Measurements from ENCODE around the gene TNP2.
"Not testable (repeated sequence)": the region's sequence is repeated elsewhere in the genome, so short reads cannot be mapped to it uniquely, and the experiment has no call there.

Gene TNP2

GRCh38 chr16:11300560-11300892, 31.4 kb upstream of the TNP2 start:
- DNase-seq (ENCODE audit: low read depth in 1 of 2, low spot score in 1 of 2) = no peak

GRCh38 chr16:11299865-11300559, 30.9 kb upstream of the TNP2 start:
- DNase-seq (ENCODE audit: low read depth in 1 of 2, low spot score in 1 of 2) = no peak

GRCh38 chr16:11298950-11299547, 29.9 kb upstream of the TNP2 start:
- DNase-seq (ENCODE audit: low read depth in 1 of 2, low spot score in 1 of 2) = not testable (repeated sequence)

- no peak for DNase-seq (ENCODE audit: low read depth in 1 of 2, low spot score in 1 of 2)
These were observed 29.2 kb upstream of the TNP2 start for GRCh38 chr16:11298143-11298900.

GRCh38 chr16:11297492-11298142, 28.5 kb upstream of the TNP2 start:
- peak; percentile 34 to 39 for DNase-seq (ENCODE audit: low read depth in 1 of 2, low spot score in 1 of 2)

- no peak for DNase-seq (ENCODE audit: low read depth in 1 of 2, low spot score in 1 of 2)
These were observed 27.8 kb upstream of the TNP2 start for GRCh38 chr16:11296706-11297491.

- no peak for DNase-seq (ENCODE audit: low read depth in 1 of 2, low spot score in 1 of 2)
These were observed 27.2 kb upstream of the TNP2 start for GRCh38 chr16:11296351-11296705.

- DNase-seq (ENCODE audit: low read depth in 1 of 2, low spot score in 1 of 2) = no peak
These were observed 26.5 kb upstream of the TNP2 start for GRCh38 chr16:11295672-11296071.

- no peak for DNase-seq (ENCODE audit: low read depth in 1 of 2, low spot score in 1 of 2)
These were observed 23.1 kb upstream of the TNP2 start for GRCh38 chr16:11292076-11292748.

- no peak for DNase-seq (ENCODE audit: low read depth in 1 of 2, low spot score in 1 of 2)
These were observed 22.1 kb upstream of the TNP2 start for GRCh38 chr16:11291091-11291703.

- DNase-seq (ENCODE audit: low read depth in 1 of 2, low spot score in 1 of 2) = no peak
These were observed 21.2 kb upstream of the TNP2 start for GRCh38 chr16:11290102-11290893.

GRCh38 chr16:11289696-11290095, 20.6 kb upstream of the TNP2 start:
- not testable (repeated sequence) for DNase-seq (ENCODE audit: low read depth in 1 of 2, low spot score in 1 of 2)

- DNase-seq (ENCODE audit: low read depth in 1 of 2, low spot score in 1 of 2) = no peak
These were observed 20.1 kb upstream of the TNP2 start for GRCh38 chr16:11289202-11289601.

GRCh38 chr16:11285842-11286241, 16.7 kb upstream of the TNP2 start:
- DNase-seq (ENCODE audit: low read depth in 1 of 2, low spot score in 1 of 2) = no peak

- DNase-seq (ENCODE audit: low read depth in 1 of 2, low spot score in 1 of 2) = no peak
These were observed 14.7 kb upstream of the TNP2 start for GRCh38 chr16:11283820-11284248.

GRCh38 chr16:11280616-11281522, 11.7 kb upstream of the TNP2 start, which contains the start of gene PRM1:
Gene PRM1 (minus strand): TSS chr16:11281330. CDS start chr16:11281238, 92 bp downstream.
- DNase-seq (ENCODE audit: low read depth in 1 of 2, low spot score in 1 of 2) = no peak

- no peak for DNase-seq (ENCODE audit: low read depth in 1 of 2, low spot score in 1 of 2)
These were observed 9.8 kb upstream of the TNP2 start for GRCh38 chr16:11278681-11279628.

All from activated T-helper 1 cell treated with anti-CD3 and anti-CD28 coated beads, Interleukin-2, amount 50 U/mL, for 16 hours (primary cell).